GM23248 (cell line): Measurements from ENCODE around the gene EIF4A3.

Source experiments
- EZH2 ChIP-seq: fragments of 200-600 bp; sonication (generic); IDR thresholded peaks from 2 replicates; pipeline ENCODE4 v1.6.1; 2018; ENCODE audit warnings: antibody characterized with exemption, mild to moderate bottlenecking; ENCODE audit not compliant: insufficient read depth, poor library complexity, severe bottlenecking
- EZH2phosphoT487 ChIP-seq: fragments of 200-600 bp; sonication (generic); IDR thresholded peaks from 2 replicates; pipeline ENCODE4 v1.6.1; 2018; ENCODE audit warnings: antibody characterized with exemption, moderate library complexity, mild to moderate bottlenecking, low read depth; ENCODE audit not compliant: insufficient read depth

DNA sequence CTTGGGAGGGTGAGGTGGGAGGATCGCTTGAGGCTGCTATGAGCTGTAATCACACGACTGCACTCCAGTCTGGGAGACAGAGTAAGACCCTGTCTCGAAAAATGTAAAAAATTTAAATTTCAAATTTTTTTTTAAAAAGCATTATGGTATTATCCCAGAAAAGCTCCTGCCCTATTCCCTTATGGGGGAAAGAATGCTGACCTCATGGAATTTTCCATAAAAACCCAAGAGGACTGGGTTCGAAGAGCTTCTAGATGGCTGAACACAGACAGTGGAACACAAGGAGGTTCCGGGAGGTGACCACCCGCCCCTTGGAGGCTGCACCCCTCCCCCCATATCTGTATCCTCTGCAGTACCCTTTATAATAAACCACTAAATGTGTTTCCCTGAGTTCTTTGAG lies 4.0 kb downstream of the EIF4A3 start:
- TF ChIP-seq EZH2phosphoT487 (no peak), EZH2 (no peak)
